Stimulated activated CD4-positive, alpha-beta T cell treated with anti-CD3 and anti-CD28 coated beads, Interleukin-2, amount 100 ng/mL, for 24 hours (primary cell): ENCODE results near the gene NOX4.
"Not testable (repeated sequence)": the region's sequence is repeated elsewhere in the genome, so short reads cannot be mapped to it uniquely, and the experiment has no call there.

Source experiments
- DNase-seq, 2 donors: peaks; one replicate each; pipeline ENCODE4 v3.0.0-alpha.2; 2020

Gene NOX4

DNA sequence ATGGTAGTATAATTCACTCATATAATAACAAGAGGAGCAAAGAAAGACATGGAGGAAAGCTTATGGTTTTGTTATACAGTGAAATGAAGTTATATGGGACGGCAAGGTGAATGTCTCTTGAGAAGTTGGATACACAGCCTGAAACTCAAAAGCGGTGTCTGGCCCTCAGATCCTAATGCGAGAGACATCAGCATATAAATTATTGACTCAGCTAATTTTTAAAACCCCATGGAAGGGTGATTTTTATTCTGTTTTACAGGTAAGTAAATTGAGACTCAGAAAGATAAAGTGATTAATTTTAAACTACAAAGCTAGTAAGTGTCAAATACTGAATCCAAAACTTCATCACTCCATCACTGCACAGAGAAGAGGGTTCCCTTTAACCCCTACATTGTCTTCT, 203.2 kb downstream of the NOX4 start:
- not testable (repeated sequence) for DNase-seq

DNA sequence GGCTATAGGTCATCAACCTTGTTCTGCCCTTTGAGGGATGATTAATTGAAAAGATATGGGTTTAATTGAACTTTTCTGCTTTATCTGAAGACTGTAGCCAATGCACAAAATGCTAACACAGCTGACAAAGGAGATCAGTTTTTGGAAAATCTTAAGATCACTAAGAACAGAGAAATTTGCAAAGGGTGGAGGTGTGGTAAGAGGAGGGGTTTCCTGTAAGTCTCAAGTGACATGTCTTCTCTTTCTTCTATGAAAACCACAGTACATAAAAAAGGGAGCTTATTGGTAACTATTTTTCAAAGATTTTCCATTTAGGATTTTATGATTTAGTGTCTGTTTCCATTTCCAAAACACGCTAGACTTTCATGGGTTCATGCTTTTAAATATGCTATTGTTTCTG, 204.6 kb downstream of the NOX4 start:
- DNase-seq: not testable (repeated sequence)

DNA sequence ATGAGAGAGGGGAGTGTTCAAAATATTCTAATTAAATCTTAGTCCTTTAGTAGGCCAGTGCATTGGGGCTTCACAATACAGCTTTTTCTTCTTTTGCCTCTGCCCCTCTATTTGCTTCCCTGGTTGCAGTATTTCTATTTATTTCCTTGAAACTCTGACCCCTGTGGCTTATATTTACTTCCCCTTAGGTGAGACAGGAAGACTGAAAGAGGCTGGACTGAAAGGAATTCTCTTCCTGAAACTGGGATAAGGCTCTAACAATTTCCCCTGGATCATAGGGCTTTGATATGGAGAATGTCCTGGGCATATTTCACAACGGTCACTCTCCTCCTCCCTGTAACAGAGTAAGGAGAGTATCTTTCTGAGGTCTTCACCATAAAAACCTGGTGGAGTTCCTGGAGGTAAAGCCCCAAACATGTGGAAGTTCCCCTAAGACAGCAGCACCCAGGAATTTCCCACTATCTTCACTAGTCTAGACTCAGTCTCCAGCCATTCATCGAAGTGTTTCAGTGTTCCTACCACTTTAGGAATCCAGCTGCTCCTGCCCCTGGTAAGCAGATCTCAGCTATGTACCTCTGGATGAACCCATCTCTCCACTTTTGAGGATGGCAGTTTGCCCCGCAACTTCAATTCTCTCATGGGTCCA, 210.0 kb downstream of the NOX4 start:
- DNase-seq: not testable (repeated sequence)

DNA sequence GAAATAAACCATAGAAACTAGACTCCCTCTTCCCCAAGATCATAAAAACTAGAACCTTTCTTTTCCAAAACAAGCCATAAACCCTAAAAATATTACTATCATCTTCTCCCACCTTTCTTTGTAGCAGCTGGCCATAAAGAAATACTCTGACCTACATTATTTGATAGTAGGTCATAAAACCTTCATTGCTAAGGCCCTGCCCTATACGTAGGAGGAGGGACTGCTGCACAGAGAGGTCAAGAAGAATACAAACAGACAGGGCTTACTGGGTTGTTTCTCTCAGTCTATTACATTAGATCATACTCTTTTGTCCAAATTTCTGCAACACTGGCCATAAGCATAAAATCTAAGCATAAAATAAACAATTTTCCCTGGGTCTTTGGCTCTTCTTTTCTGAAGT, 212.0 kb downstream of the NOX4 start:
- no peak for DNase-seq

- no peak for DNase-seq
Measured at GRCh38 chr11:89275966-89276365, 215.2 kb downstream of the NOX4 start.
